Suprapubic skin (tissue), 4 donors: ENCODE results near the gene CPEB4.

Experiments used
- CTCF ChIP-seq, 2 donors: fragments of 200-600 bp in 1 of 2; fragments of 450-650 bp in 1 of 2; sonication (generic) in 1 of 2; IDR thresholded peaks; one replicate each; pipeline ENCODE4 v1.5.1; 2016 to 2019; ENCODE audit warnings: antibody characterized with exemption in 2 of 2, mild to moderate bottlenecking in 1 of 2, moderate library complexity in 1 of 2
- EP300 ChIP-seq: sonication (generic); formaldehyde crosslinking; IDR thresholded peaks from one replicate; pipeline ENCODE4 v1.6.1; 2017; ENCODE audit warnings: antibody characterized with exemption
- POLR2A ChIP-seq, 2 donors: fragments of 450-650 bp; IDR thresholded peaks; one replicate each; pipeline ENCODE4 v1.6.1; 2017; ENCODE audit warnings: antibody characterized with exemption in 2 of 2, mild to moderate bottlenecking in 2 of 2, moderate library complexity in 2 of 2
- POLR2AphosphoS5 ChIP-seq, 3 donors: sonication (generic); formaldehyde crosslinking; IDR thresholded peaks; one replicate each; pipeline ENCODE4 v1.6.1; 2017; ENCODE audit warnings: antibody characterized with exemption in 3 of 3

DNA sequence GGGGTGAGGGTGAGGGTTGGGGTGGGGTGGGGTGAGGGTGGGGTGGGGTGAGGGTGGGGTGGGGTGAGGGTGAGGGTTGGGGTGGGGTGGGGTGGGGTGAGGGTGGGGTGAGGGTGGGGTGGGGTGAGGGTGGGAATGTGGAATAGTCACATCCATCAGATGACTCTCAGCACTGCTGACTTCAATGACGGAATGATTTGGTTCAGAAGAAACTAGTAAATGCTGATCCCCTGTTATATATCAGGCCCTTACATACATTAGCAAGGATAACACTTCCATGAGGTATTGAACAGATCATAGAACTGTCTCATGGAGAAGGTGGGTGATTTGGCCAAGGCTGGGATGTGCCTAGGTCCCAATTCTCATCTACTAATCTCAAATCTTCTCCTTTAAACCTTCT, 76.4 kb downstream of the CPEB4 start:
- TF ChIP-seq CTCF (IDR thresholded peaks at IDR 0.05), result no peak
- TF ChIP-seq EP300, result no peak
- no peak for TF ChIP-seq POLR2AphosphoS5 (IDR thresholded peaks at IDR 0.05)
- TF ChIP-seq POLR2A (IDR thresholded peaks at IDR 0.05), result no peak
